HepG2 (cell line): Measurements from ENCODE around the gene REM2. TPM values are rescaled to one million over a fixed set of nuclear protein-coding genes. Genes with fewer than 3 reads are reported as not detected.

ENCODE experiments used
- BRCA1 ChIP-seq: sonication (generic); formaldehyde crosslinking; IDR thresholded peaks from 2 replicates; pipeline ENCODE4 v1.4.0; 2020; ENCODE audit warnings: missing genetic modification reagents
- FOXO4 ChIP-seq: sonication (generic); formaldehyde crosslinking; conservative IDR thresholded peaks from 2 replicates; pipeline ENCODE4 v1.8.1; 2023; ENCODE audit warnings: missing genetic modification reagents
- GABPA ChIP-seq, 2 experiments: IDR thresholded peaks; 2 replicates each; pipeline ENCODE4 v1.6.1; 2011 to 2016; ENCODE audit warnings: low read depth in 2 of 2, low read length in 1 of 2, missing biosample characterization in 1 of 2, missing genetic modification characterization in 1 of 2
- KAT7 ChIP-seq: IDR thresholded peaks from 2 replicates; pipeline ENCODE4 v1.6.1; 2018; ENCODE audit warnings: borderline replicate concordance, missing compliant biosample characterization
- MAFF ChIP-seq: IDR thresholded peaks from 2 replicates; pipeline ENCODE4 v1.6.1; 2011; ENCODE audit warnings: low read depth, low read length, improper control_type of control experiment
- POLR2A ChIP-seq, 2 experiments: IDR thresholded peaks; 2 replicates each; pipeline ENCODE4 v1.6.1; 2011; ENCODE audit warnings: low read depth in 2 of 2, low read length in 2 of 2, mild to moderate bottlenecking in 1 of 2, moderate library complexity in 1 of 2; ENCODE audit not compliant: insufficient read depth in 1 of 2
- POLR2AphosphoS5 ChIP-seq: IDR thresholded peaks from 2 replicates; pipeline ENCODE4 v1.6.1; 2012; ENCODE audit warnings: low read depth, low read length
- POLR2G ChIP-seq: fragments of 200-400 bp; formaldehyde crosslinking; IDR thresholded peaks from 2 replicates; pipeline ENCODE4 v1.6.1; 2018; ENCODE audit warnings: mild to moderate bottlenecking, low read depth, low read length, moderate library complexity
- RFXAP ChIP-seq: sonication (generic); formaldehyde crosslinking; IDR thresholded peaks from 2 replicates; pipeline ENCODE4 v1.4.0; 2020; ENCODE audit warnings: missing genetic modification reagents, borderline replicate concordance
- SALL2 ChIP-seq: sonication (generic); formaldehyde crosslinking; IDR thresholded peaks from 2 replicates; pipeline ENCODE4 v1.8.1; 2023; ENCODE audit warnings: mild to moderate bottlenecking, missing genetic modification reagents, inconsistent platforms
- TIGD3 ChIP-seq: sonication (generic); formaldehyde crosslinking; IDR thresholded peaks from 2 replicates; pipeline ENCODE4 v1.5.1; 2020; ENCODE audit warnings: mild to moderate bottlenecking, missing genetic modification reagents, borderline replicate concordance
- ZBED4 ChIP-seq: sonication (generic); formaldehyde crosslinking; IDR thresholded peaks from 2 replicates; pipeline ENCODE4 v1.4.0; 2020; ENCODE audit warnings: missing genetic modification reagents, borderline replicate concordance
- ZNF280D ChIP-seq: sonication (generic); formaldehyde crosslinking; IDR thresholded peaks from 2 replicates; pipeline ENCODE4 v1.5.1; 2020; ENCODE audit warnings: mild to moderate bottlenecking, missing genetic modification reagents
- ZNF317 ChIP-seq: sonication (generic); formaldehyde crosslinking; IDR thresholded peaks from 2 replicates; pipeline ENCODE4 v1.5.0; 2020; ENCODE audit warnings: mild to moderate bottlenecking, missing genetic modification reagents
- polyA plus RNA-seq, 8 experiments: library from polyadenylated mRNA; depleted of rRNA in 3 of 8; stranded (reverse) in 7 of 8; unstranded in 1 of 8; fragments of >200 nt; fragmentation: Illumina TruSeq in 4 of 8; extraction: Trizol in 4 of 8; gene quantifications; 2 replicates each; pipeline versions ENCODE4 v1.2.1 to v1.2.3, GENCODE V29; 2011 to 2016; ENCODE audit warnings: low read depth in 4 of 8, missing spikeins in 1 of 8, mixed read lengths in 1 of 8; ENCODE audit not compliant: insufficient read depth in 1 of 8
- total RNA-seq, 5 experiments: library from RNA; depleted of rRNA; stranded (reverse); fragments of >200 nt; fragmentation: Illumina TruSeq; extraction: Trizol; gene quantifications; 2 replicates each; pipeline ENCODE4 v1.2.3, GENCODE V29; 2016; ENCODE audit warnings: low read depth in 1 of 5
- TF ChIP-seq, protein P1 (sequence below): sonication (generic); formaldehyde crosslinking; IDR thresholded peaks from 2 replicates; pipeline ENCODE4 v1.9.0; 2022; ENCODE audit warnings: missing genetic modification reagents, mild to moderate bottlenecking, borderline replicate concordance

Gene REM2
- total and polyA plus RNA-seq, 2 of the 13 experiments (the other 11 are each of a cell fraction or from before 2014, with no cell fraction given), result 0.20 TPM; not detected in 1

DNA sequence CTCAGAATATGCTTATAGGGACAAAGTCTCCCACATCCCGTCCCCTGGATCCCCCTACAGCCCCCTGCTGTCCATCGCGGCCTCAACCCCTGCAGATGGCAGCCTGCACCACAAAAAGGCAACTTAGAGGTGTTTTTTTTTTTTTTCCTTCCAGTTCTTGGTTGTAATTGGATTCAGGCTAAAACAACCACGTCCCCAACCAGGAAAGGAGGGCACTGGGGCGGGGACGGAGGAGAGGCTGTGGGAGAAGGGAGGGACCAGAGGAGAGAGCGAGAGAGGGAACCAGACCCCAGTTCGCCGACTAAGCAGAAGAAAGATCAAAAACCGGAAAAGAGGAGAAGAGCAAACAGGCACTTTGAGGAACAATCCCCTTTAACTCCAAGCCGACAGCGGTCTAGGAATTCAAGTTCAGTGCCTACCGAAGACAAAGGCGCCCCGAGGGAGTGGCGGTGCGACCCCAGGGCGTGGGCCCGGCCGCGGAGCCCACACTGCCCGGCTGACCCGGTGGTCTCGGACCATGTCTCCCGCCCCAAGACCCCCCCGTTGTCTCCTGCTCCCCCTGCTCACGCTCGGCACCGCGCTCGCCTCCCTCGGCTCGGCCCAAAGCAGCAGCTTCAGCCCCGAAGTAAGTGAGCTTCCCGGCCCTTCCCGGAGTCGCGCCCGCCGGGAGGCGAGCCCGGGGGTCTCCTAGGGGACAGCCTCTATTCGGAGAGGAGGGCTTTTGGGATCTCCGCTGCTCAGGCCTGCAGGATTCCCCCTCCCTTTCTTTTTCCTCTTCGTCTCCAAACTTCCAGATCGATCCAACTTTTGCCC is 46.5 kb upstream of the REM2 start, which contains the start of gene MMP14 (continued):
- TF ChIP-seq POLR2G (peak; percentile 37), POLR2AphosphoS5 (peak; percentile 12; the same call in 1 of the 2 replicates), MAFF (0 out of 2 replicates have a peak, but pooled peaks have one; percentile 11), RFXAP (CRISPR knock-in tag) (peak; percentile 70; the same call in 1 of the 2 replicates), GABPA (IDR thresholded peaks at IDR 0.05; ENCODE audit: low read depth, low read length) (no peak), GABPA (CRISPR knock-in tag; IDR thresholded peaks at IDR 0.05; ENCODE audit: low read depth) (no peak), FOXO4 (CRISPR knock-in tag) (0 out of 2 replicates have a peak, but pooled peaks have one; percentile 80), KAT7 (CRISPR knock-in tag) (no peak; the same call in 1 of the 2 replicates), TIGD3 (peak; percentile 62; the same call in 1 of the 2 replicates), ZBED4 (CRISPR knock-in tag) (0 out of 2 replicates have a peak, but pooled peaks have one; percentile 22), POLR2A (IDR thresholded peaks at IDR 0.05; ENCODE audit: insufficient read depth in 1 of 2, low read depth in 2 of 2, low read length in 2 of 2) (0 out of 4 replicates have a peak, but pooled peaks of 1 of the 2 experiments have one; percentile 8), BRCA1 (CRISPR knock-in tag) (peak; percentile 44; the same call in 1 of the 2 replicates), ZNF317 (0 out of 2 replicates have a peak, but pooled peaks have one; percentile 1), SALL2 (CRISPR knock-in tag) (0 out of 2 replicates have a peak, but pooled peaks have one; percentile 45), ZNF280D (CRISPR knock-in tag) (peak; percentile 85)
- TF ChIP-seq, protein P1, sequence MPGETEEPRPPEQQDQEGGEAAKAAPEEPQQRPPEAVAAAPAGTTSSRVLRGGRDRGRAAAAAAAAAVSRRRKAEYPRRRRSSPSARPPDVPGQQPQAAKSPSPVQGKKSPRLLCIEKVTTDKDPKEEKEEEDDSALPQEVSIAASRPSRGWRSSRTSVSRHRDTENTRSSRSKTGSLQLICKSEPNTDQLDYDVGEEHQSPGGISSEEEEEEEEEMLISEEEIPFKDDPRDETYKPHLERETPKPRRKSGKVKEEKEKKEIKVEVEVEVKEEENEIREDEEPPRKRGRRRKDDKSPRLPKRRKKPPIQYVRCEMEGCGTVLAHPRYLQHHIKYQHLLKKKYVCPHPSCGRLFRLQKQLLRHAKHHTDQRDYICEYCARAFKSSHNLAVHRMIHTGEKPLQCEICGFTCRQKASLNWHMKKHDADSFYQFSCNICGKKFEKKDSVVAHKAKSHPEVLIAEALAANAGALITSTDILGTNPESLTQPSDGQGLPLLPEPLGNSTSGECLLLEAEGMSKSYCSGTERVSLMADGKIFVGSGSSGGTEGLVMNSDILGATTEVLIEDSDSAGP (CRISPR knock-in tag), result peak; percentile 14; the same call in 1 of the 2 replicates
